Daoy (cell line): ENCODE data around the gene CENPW. TPM values are rescaled to one million over a fixed set of nuclear protein-coding genes. Genes with fewer than 3 reads are reported as not detected.

Experiments used
- DNase-seq: peaks from one replicate; pipeline ENCODE4 v3.0.0-alpha.2; 2015; ENCODE audit warnings: low read depth
- total RNA-seq: library from RNA; depleted of rRNA; stranded (reverse); fragments of >200 nt; shearing (Covaris generic); gene quantifications from 2 replicates; pipeline ENCODE4 v1.2.3, GENCODE V29; 2014

Gene CENPW
- total RNA-seq, 1 experiment from 2014 or later: 76.2 TPM

DNA sequence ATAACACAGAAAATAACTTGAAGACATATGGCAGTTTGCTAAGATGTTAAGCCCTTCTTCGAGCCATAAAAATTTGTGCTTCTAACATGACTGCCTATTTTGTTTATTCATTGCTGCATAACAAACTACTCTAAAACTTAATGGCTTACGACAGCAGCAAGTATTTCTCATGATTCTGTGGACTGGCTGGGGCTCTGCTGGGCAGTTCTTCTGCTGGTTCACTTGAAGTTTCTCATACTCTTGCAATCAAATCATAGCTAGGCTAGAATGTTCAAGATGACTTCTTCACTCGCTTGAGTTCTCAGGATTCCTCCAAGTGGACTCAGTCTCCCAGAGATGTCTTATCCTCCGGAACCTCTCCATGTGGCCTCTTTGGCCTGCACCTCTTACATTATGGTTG lies 33.4 kb downstream of the CENPW start:
- no peak for DNase-seq

DNA sequence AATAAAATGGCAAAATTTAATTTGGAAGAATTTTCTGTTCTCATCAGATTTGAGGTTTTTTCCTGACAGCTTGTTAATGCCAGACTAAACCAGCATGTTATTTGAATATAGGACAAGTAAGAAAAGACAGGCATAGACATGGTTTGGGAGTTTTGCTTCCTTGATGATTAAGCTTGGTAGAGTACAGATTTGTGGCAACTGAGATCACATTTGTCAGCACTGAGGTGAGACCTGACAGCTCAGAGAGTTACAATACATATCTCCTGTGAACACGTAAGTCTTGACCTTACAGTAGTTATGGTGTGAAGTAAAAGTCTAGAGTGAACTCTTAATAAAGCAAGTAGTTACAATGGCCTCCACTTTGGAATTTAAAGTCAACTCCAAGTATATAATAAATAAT lies 34.5 kb downstream of the CENPW start:
- DNase-seq: no peak

DNA sequence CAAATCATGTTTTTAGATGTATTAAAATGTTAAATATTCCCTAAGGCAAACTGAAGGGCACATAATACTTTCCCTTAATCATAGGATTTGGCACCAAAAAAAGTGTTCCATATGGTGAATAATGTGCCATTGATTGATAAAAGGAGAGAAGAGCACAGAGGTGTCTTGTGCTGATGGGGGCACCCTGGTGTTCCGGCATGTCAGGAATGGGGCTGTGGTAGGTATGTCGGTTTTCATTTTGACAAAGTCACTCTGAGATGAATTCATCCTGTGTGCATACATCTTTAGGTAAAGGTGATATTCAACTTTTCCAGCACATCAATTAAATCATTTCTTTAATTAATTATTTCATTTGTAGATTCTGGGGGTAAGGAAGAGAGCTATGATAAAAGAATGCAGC lies 36.8 kb downstream of the CENPW start:
- no peak for DNase-seq

DNA sequence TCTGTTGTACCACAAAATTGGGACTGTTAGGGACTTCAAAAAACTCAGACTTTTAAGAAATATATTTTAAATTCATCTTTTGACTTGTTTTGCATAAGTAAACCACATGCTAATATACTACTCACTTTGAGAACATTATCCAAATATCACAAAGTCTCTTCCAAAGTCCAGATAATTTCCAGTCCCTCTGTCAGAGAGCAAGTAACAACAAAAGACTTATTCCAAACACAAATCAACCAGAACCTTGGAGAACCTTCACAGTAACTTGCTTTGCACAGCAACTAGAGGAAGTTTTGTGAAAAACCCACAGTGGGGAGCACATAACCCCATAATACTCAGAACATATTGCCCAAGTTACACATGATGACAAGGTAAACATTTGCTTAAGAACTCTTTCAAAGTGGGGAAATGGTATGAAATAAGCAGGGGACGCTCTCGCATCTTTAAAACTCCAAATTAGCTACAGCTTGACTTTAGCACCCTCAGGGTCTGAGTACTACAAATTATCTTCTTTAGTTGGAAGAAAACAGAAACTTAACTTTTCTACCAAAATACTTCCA lies 37.8 kb downstream of the CENPW start:
- no peak for DNase-seq

DNA sequence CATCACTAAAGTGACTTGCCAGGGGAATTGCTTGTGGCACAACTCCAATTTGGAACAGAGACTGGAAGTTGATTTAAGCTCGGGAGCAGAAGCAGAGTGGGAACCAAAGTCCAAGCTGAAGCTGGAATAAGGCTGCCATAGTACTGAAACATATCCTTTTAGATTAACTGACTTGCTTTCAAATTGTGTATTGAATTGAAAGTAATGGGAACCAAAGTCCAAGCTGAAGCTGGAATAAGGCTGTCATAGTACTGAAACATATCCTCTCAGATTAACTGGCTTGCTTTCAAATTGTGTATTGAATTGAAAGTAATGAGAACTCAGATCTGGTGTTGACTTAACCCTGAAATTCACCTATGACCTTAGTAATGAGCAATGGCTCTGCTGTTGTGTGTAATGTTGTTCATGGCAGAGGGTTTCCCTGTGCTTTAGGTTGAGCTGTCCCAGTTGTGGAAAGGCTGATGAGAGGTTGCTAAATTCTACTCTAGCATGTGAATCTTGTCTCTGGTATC lies 40.2 kb downstream of the CENPW start:
- no peak for DNase-seq

DNA sequence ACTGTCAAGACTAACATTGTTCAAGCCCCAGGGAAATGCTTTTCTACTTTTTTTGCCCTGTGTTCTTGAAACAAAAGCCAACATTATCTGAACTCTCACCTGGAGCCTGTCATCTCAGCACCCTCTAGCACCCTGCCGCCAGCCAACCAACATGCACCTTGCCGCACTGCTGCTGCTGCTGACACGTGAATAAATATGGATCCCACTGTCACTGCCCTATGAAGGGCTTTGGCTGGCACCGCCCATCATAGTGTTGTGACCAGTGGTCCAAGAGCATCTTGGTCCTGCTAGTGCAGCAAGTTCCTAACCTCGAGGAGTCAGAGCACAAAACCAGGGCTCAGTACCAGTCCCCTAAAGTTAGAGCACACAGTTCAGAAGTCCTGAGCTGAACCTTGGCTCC lies 41.6 kb downstream of the CENPW start:
- DNase-seq: no peak

DNA sequence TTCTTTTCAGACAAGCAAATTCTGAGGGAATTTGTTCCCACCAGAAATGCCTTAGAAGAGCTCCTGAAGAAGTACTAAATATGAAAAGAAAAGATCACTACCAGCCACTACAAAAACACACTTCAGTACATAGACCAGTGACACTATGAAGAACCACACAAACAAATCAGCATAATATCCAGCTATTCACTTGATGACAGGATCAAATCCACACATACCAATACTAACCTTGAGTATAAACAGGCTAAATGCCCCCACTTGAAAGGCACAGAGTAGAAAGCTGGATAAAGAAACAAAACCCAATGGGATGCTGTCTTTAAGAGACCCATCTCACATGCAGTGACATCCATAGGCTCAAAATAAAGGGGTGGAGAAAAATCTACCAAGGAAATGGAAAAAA lies 43.3 kb downstream of the CENPW start:
- DNase-seq: no peak

DNA sequence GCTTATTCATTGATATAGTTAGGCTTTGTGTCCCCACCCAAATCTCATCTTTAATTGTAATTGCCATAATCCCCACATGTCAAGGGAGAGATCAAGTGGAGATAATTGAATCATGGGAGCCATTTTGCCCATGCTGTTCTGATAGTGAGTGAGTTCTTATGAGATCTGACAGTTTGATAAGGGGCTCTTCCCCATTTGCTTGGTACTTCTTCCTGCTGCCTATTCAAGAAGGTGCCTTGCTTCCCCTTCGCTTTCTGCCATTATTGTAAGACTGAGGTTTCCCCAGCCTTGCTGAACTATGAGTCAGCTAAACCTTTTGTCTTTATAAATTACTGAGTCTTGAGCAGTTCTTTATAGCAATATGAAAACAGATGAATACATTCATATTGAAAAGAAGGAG lies 45.6 kb downstream of the CENPW start:
- no peak for DNase-seq

DNA sequence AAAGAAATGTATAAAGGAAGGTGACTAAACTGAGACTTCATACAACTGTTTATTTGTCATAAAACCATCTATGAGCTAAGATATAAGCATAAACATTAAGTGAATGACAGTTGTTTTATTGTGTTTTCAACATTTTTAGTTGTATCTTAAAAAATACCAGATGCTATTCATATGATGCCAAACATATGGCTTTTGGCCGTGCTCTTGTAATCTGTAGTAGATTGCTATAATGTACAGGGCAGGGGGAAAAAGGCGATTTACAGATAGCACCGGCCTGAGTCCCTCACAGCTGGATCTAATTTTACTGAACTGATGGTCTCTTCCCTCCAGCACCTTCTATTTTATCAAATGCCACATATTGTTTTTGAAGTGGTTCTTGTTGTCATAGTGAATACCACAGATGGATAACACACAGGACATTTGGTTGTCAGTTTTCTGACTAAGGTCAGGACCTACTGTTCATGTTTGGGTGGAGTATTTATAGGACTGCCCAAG lies 48.2 kb downstream of the CENPW start:
- DNase-seq: no peak

DNA sequence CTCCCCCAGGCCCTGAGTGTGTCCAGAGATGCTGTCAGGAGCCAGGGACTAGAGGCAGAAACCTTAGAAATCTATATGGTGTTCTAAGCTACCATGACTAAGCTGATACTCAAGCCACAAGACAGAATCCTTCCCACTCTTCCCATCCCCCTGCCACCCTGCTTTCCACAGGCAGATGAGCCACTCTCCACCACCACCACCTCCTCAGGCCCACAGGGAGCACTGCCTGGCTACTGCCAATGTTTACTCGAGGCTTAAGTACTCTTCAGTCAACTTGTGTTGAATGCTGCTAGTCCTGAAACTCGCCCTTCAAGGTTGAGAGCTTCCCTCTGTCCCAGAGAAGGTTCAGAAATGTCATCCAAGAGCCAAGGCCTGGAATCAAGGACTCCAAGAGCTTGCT lies 56.2 kb downstream of the CENPW start:
- DNase-seq: no peak
